ENCODE measurements around the gene ATN1.
A peak's percentile ranks its signal among the peaks of the same experiment; 100 is the strongest.

ATN1 gene

GRCh38 chr12:6946033-6946919 is 18.5 kb downstream of the ATN1 start:
- peak; percentile 100 for DNase-seq

GRCh38 chr12:6946920-6947374 is 19.2 kb downstream of the ATN1 start:
- DNase-seq: no peak

GRCh38 chr12:6947615-6948014 is 19.9 kb downstream of the ATN1 start:
- DNase-seq: no peak

- DNase-seq: no peak
Measured at GRCh38 chr12:6948873-6949594, 21.3 kb downstream of the ATN1 start.

GRCh38 chr12:6950401-6950801 is 22.6 kb downstream of the ATN1 start:
- peak; percentile 62 for DNase-seq

GRCh38 chr12:6950811-6951540 is 23.2 kb downstream of the ATN1 start, which contains the start of gene PTPN6:
Gene PTPN6, plus strand, starts transcription at chr12:6951356. Its CDS starts 157 bp downstream, at chr12:6951513.
- peak; percentile 55 for DNase-seq

- no peak for DNase-seq
Measured at GRCh38 chr12:6951551-6952120, 23.9 kb downstream of the ATN1 start.

- peak; percentile 62 for DNase-seq
Measured at GRCh38 chr12:6952121-6952862, 24.5 kb downstream of the ATN1 start.

GRCh38 chr12:6952863-6953441 is 25.2 kb downstream of the ATN1 start:
- no peak for DNase-seq

- peak; percentile 61 for DNase-seq
Measured at GRCh38 chr12:6953442-6954315, 25.9 kb downstream of the ATN1 start.

- no peak for DNase-seq
Measured at GRCh38 chr12:6954316-6955107, 26.8 kb downstream of the ATN1 start.

GRCh38 chr12:6955108-6956020 is 27.6 kb downstream of the ATN1 start:
- no peak for DNase-seq

- peak; percentile 52 for DNase-seq
Measured at GRCh38 chr12:6956021-6956727, 28.4 kb downstream of the ATN1 start.

GRCh38 chr12:6957151-6957701 is 29.5 kb downstream of the ATN1 start:
- no peak for DNase-seq

GRCh38 chr12:6957741-6958608 is 30.2 kb downstream of the ATN1 start:
- DNase-seq: no peak

- DNase-seq: no peak
Measured at GRCh38 chr12:6958609-6959057, 30.9 kb downstream of the ATN1 start.
